Heart right ventricle (tissue), 16 donors: ENCODE results near the gene SLFN12L. TPM values are rescaled to one million over a fixed set of nuclear protein-coding genes. Genes with fewer than 3 reads are reported as not detected.

Source experiments
- ATAC-seq, 8 donors: fragments of 200-7000 bp; cut with Tn5 transposase; one replicate each; pipeline ENCODE4 v1.9.1; 2020; ENCODE audit warnings: mild to moderate bottlenecking in 8 of 8, moderate library complexity in 8 of 8, moderate number of reproducible peaks in 1 of 8
- DNase-seq, 2 donors: peaks; one replicate each; pipeline ENCODE4 v3.0.0-alpha.2; 2020
- H3K27ac ChIP-seq, 10 donors: fragments of 200-600 bp; sonication (generic) in 2 of 10; one replicate each; pipeline versions ENCODE4 v1.5.0 to v1.8.0; 2020 to 2022; ENCODE audit warnings: mild to moderate bottlenecking in 3 of 10
- H3K27me3 ChIP-seq, 7 donors: fragments of 200-600 bp; one replicate each; pipeline ENCODE4 v1.8.0; 2021 to 2022; ENCODE audit warnings: mild to moderate bottlenecking in 2 of 7
- H3K36me3 ChIP-seq, 9 donors: fragments of 200-600 bp; sonication (generic) in 1 of 9; one replicate each; pipeline versions ENCODE4 v1.5.0 to v1.8.0; 2020 to 2022; ENCODE audit warnings: mild to moderate bottlenecking in 2 of 9
- H3K4me1 ChIP-seq, 9 donors: fragments of 200-600 bp; sonication (generic) in 1 of 9; one replicate each; pipeline versions ENCODE4 v1.5.0 to v1.8.0; 2020 to 2022; ENCODE audit warnings: mild to moderate bottlenecking in 4 of 9
- H3K4me3 ChIP-seq, 10 donors: fragments of 200-600 bp; sonication (generic) in 2 of 10; one replicate each; pipeline versions ENCODE4 v1.5.0 to v1.8.0; 2020 to 2022; ENCODE audit warnings: mild to moderate bottlenecking in 7 of 10, moderate library complexity in 2 of 10
- H3K9me3 ChIP-seq, 11 donors: fragments of 200-600 bp in 10 of 11; sonication (generic) in 2 of 11; one replicate each; pipeline versions ENCODE4 v1.5.0 to v1.8.0; 2013 to 2022; ENCODE audit warnings: mild to moderate bottlenecking in 2 of 11, control low read depth in 1 of 11, moderate library complexity in 1 of 11
- WGBS, 2 donors: extraction: QIAGEN DNeasy Blood & Tissue Kit; methylation state at CpG; one replicate each; pipeline ENCODE4 v1.1.7; 2013; ENCODE audit warnings: inconsistent platforms in 1 of 2; 5-methylcytosine and 5-hydroxymethylcytosine counted together
- intact Hi-C, 10 donors: fragments of 100-400 bp; cut with DNase I; formaldehyde crosslinking; loops; one replicate each; pipeline versions ENCODE4 v1.11.1 to v1.14.2; 2022
- polyA plus RNA-seq, 2 donors: library from polyadenylated mRNA; stranded (reverse); fragments of 200-250 nt; gene quantifications; one replicate each; pipeline ENCODE4 v1.2.3, GENCODE V29; 2013
- total RNA-seq, 10 donors: library from RNA; stranded (reverse); fragmentation: NEBNext Ultra II Directional in 3 of 10; extraction: Animal tissue kit (Norgen Biotek cat#: 25700) in 3 of 10; gene quantifications; one replicate each; pipeline versions ENCODE4 v1.2.1 to v1.2.4, GENCODE V29; 2021 to 2023
- TF ChIP-seq, protein P1 (sequence below), 9 donors: fragments of 200-600 bp; sonication (generic) in 2 of 9; IDR thresholded peaks; one replicate each; pipeline versions ENCODE4 v1.5.0 to v1.8.0; 2021 to 2022; ENCODE audit warnings: antibody characterized with exemption in 9 of 9, mild to moderate bottlenecking in 5 of 9, moderate library complexity in 1 of 9
- donor health status: Arrhythmogenic right ventricular cardiomyopathy.
- donor health status: ischemic (EF 13 %, LVEDD 7.1; RV severe dilation, severe dysfunction).
- donor health status: healthy with polysubstance abuse.
- donor health status: DM: no; HTN: yes; CAD: no.
- donor health status: DM: no; HTN: no; CAD: no.
- donor health status: ischemic (EF 25% LVEDD 6.9; RV normal size, moderate dysfunction).
- donor health status: ischemic (EF 25% LVEDD 5.7; RV mildly dilated, moderate dysfunction).
- donor health status: healthy.
- donor health status: DM: yes; HTN: yes; CAD: no.
- donor health status: Ischemic cardiomyopathy.
- donor health status: ischemic (EF 35%, LVEDD 5.7; RV mildly dilated, moderate dysfunction).
- donor health status: nonischemic (EF 11% LVEDD 7.7; RV severe dilation, severe dysfunction).
- donor health status: DM: yes; HTN: yes; CAD: no.
- donor health status: PGD.
- donor health status: ischemic (EF 29% LVEDD 5.4; RV normal size, mild dysfunction).
- donor health status: nonischemic (EF 23%, LVEDD 6.1; RV moderate dilation, normal function).

SLFN12L gene
- total and polyA plus RNA-seq, 12 donors = 0.06 to 4.5 (median 0.68) TPM

- H3K9me3 ChIP-seq = no peaks in the 10 kb centered on the region
- intact Hi-C loops = loop anchor here in 2 of 10 donors (5.0 to 10.0 kb wide), 2 partner anchors 58 to 194 kb away; no protein-coding TSS in a partner anchor
- no peak overlapping the region for H3K27ac ChIP-seq
- WGBS, 2 donors = 16 to 25% methylated on average over 30 of the region's 30 CpGs
- no peaks in the 10 kb centered on the region for H3K36me3 ChIP-seq
- ATAC-seq = no peak
- H3K27me3 ChIP-seq = peaks cover 11 to 99% (median 94%) of the 10 kb centered on the region in 7 donors
- H3K4me3 ChIP-seq = peak overlapping the region in 4 of 10 donors; percentile 14 to 25 (median 20)
- no peak for DNase-seq
- H3K4me1 ChIP-seq = peaks cover 0 to 21% (median 7%) of the 10 kb centered on the region in 9 donors
- TF ChIP-seq, protein P1, sequence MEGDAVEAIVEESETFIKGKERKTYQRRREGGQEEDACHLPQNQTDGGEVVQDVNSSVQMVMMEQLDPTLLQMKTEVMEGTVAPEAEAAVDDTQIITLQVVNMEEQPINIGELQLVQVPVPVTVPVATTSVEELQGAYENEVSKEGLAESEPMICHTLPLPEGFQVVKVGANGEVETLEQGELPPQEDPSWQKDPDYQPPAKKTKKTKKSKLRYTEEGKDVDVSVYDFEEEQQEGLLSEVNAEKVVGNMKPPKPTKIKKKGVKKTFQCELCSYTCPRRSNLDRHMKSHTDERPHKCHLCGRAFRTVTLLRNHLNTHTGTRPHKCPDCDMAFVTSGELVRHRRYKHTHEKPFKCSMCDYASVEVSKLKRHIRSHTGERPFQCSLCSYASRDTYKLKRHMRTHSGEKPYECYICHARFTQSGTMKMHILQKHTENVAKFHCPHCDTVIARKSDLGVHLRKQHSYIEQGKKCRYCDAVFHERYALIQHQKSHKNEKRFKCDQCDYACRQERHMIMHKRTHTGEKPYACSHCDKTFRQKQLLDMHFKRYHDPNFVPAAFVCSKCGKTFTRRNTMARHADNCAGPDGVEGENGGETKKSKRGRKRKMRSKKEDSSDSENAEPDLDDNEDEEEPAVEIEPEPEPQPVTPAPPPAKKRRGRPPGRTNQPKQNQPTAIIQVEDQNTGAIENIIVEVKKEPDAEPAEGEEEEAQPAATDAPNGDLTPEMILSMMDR (IDR thresholded peaks at IDR 0.05) = no peak
These were observed 40.8 kb downstream of the SLFN12L start for GRCh38 chr17:35496451-35497290.

DNA sequence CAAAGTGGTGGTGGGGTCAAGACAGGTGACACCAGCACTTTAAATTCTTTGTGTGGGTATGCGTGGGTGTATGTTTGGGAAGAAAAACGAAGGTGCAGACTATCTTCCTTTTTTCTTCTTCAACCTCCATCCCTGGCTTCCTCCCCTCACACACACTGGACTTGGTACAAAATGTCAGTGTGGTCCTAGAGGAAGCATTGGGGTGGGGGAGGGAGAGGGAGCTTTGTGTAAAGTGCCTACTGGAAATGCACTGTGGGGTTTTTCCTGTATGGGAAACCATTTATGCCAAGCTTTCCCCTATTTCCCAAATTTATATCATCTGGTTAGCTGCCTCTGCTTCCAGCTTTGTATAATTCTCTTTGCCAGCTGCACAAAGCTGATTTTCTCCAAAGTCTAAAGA is 44.4 kb downstream of the SLFN12L start:
- no peak for ATAC-seq
- no peaks in the 10 kb centered on the region for H3K9me3 ChIP-seq
- TF ChIP-seq, protein P1 (IDR thresholded peaks at IDR 0.05) = no peak
- no peak for DNase-seq
- 16 to 23% methylated on average over 2 of the region's 2 CpGs for WGBS, 2 donors
- intact Hi-C loops = loop anchor here in 1 of 10 donors (10.0 kb wide), 1 partner anchor 62 kb away; no protein-coding TSS in a partner anchor
- H3K4me1 ChIP-seq = peaks cover 0 to 38% (median 7%) of the 10 kb centered on the region in 9 donors
- peaks cover 8 to 100% (median 99%) of the 10 kb centered on the region in 7 donors for H3K27me3 ChIP-seq
- H3K36me3 ChIP-seq = no peaks in the 10 kb centered on the region
- H3K4me3 ChIP-seq = no peak overlapping the region
- no peak overlapping the region for H3K27ac ChIP-seq

DNA sequence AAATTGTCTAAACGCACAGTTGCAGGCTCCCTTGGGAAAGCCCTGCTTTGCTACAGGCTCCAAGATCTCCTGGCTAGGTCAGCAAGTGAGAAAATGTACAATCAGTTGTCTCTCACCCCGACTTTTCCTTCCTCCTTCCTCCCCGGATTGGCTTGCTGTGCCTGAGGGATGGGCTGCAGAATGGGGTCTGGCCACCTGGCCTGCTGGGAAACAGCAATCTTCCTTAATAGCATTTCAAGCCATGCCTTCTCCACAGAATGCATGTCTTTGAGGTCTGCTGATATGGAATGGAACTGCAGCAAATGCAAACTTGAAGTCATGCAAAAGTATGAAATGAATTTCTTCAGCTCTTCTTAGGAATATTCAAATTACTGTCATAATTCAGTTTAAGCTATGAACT is 46.1 kb downstream of the SLFN12L start:
- intact Hi-C loops = loop anchor here in 1 of 10 donors (1.0 to 10.0 kb wide), 2 partner anchors 35 to 63 kb away; no protein-coding TSS in a partner anchor
- TF ChIP-seq, protein P1 (IDR thresholded peaks at IDR 0.05) = no peak

DNA sequence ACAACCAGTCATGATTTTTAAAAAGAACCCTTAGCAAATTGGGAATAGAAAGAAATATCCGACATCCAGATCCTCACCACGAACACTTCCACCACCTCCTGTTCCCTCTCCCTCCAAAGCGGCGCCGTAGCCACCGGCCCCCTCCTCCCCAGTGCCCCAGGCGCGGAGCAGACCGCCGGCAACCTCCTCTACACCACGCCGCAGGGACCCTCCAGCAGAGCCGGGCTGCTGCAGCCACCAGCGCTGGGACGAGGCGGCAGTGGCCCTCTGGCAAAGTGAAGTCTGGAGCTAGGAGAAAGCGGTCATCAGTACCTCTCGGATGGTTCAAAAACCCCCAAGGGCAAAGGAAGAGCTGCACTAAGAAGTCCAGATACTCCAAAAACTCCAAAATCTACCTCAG is 47.5 kb downstream of the SLFN12L start:
- no peak for ATAC-seq
- H3K36me3 ChIP-seq = no peaks in the 10 kb centered on the region
- H3K4me3 ChIP-seq = no peak overlapping the region
- H3K27me3 ChIP-seq = peaks cover 5 to 96% (median 84%) of the 10 kb centered on the region in 7 donors
- no peak for DNase-seq
- H3K27ac ChIP-seq = no peak overlapping the region
- intact Hi-C loops = loop anchor here in 3 of 10 donors (10.0 kb wide), 3 partner anchors 55 to 125 kb away; partner anchors contain the start of gene SLFN12 (in 1 of the 3)
- TF ChIP-seq, protein P1 (IDR thresholded peaks at IDR 0.05) = no peak
- H3K4me1 ChIP-seq = peaks cover 0 to 29% (median 12%) of the 10 kb centered on the region in 9 donors
- 17 to 31% methylated on average over 18 of the region's 18 CpGs for WGBS, 2 donors
- no peaks in the 10 kb centered on the region for H3K9me3 ChIP-seq

More for the DNA sequence above, 46.1 kb downstream of the SLFN12L start:
- H3K27me3 ChIP-seq = peaks cover 9 to 98% (median 96%) of the 10 kb centered on the region in 7 donors
- WGBS, 2 donors = 12 to 24% methylated on average over 3 of the region's 3 CpGs
- no peaks in the 10 kb centered on the region for H3K36me3 ChIP-seq
- H3K4me3 ChIP-seq = no peak overlapping the region
- DNase-seq (no peak), ATAC-seq (no peak)
- no peaks in the 10 kb centered on the region for H3K9me3 ChIP-seq
- H3K4me1 ChIP-seq = peaks cover 0 to 35% (median 15%) of the 10 kb centered on the region in 9 donors
- H3K27ac ChIP-seq = no peak overlapping the region
